Fibroblast of skin of right quadriceps (primary cell): ENCODE results near the gene RNF130.
"Not testable (repeated sequence)": the region's sequence is repeated elsewhere in the genome, so short reads cannot be mapped to it uniquely, and the experiment has no call there.

Experiments
- DNase-seq: peaks from one replicate; pipeline ENCODE4 v3.0.0-alpha.2; 2013

Gene RNF130

GRCh38 chr5:179964015-179964414 is 107.5 kb downstream of the RNF130 start:
- no peak for DNase-seq

- DNase-seq, result no peak
Observed at GRCh38 chr5:179963375-179963774, 108.2 kb downstream of the RNF130 start.

- no peak for DNase-seq
Observed at GRCh38 chr5:179960204-179960831, 111.2 kb downstream of the RNF130 start.

DNA sequence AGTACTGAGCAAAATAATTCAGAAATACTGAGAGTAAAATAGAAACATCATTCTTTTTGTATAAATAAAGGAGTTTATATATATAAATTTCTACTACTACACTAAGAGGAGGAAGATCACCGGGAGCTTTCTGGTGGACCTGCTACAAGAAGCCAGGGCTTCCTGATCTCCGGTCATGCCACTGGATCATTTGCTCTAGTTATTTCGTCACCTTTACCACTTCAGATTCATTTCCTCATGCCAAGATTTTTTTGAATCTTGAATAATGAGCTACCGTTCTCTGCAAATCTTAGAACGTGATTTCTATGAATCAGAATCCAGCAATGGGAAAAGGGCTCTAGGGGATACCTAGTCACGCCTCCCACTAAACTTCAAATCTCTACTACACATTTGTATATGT is 111.9 kb downstream of the RNF130 start:
- no peak for DNase-seq

DNA sequence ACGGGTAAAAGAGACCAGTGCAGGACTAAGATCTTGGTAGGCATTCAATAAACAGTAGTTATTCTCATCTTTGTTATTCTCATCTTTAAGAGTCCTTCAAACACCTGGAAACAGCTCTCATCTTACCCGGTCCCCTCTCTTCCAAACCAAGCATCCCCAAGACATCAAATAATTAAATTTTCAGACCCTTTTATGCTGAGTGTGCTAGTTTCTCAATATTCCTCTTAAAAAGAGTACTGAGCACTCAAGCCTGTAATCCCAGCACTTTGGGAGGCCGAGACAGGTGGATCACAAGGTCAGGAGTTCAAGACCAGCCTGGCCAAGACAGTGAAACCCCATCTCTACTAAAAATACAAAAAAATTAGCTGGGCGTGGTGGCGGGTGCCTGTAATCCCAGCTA is 112.4 kb downstream of the RNF130 start:
- DNase-seq, result not testable (repeated sequence)

DNA sequence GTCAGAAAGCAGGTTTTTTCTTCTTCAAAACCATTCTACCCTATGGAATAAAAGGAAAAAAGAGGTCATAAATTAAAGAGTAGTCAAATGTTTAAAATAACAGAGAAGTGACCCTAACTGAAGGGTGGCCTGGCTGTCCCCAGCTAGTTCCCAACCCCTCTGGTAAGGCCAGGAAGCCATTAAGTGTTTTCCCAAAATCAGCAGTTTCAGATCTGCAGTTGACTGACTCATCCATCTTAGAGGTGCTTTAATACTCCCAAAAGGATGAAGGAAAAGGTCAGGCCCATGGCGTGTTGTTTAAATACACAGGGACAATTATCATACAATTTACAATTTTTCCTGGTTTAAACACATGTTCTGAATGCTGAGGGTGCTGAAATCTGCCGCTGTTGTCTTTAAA is 115.9 kb downstream of the RNF130 start:
- DNase-seq, result no peak

GRCh38 chr5:179955062-179955461 is 116.5 kb downstream of the RNF130 start:
- peak; percentile 14 for DNase-seq

DNA sequence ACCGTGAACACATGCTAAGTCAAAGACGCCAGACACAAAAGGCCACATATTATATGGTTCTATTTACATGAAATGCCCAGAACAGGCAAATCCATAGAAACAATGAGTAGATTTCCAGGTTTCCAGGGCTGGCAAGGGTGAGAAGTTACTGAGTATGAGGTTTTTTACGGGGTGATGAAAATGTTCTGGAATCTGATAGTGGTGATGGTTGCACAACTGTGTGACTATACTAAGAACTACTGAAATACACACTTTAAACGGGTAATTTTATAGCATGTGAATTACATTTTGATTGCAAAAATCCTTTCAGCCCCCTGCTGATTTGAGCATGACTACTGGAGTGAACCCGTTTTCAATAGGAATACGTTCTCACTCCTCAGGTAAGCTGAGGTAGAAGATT is 117.1 kb downstream of the RNF130 start:
- peak; percentile 58 for DNase-seq

DNA sequence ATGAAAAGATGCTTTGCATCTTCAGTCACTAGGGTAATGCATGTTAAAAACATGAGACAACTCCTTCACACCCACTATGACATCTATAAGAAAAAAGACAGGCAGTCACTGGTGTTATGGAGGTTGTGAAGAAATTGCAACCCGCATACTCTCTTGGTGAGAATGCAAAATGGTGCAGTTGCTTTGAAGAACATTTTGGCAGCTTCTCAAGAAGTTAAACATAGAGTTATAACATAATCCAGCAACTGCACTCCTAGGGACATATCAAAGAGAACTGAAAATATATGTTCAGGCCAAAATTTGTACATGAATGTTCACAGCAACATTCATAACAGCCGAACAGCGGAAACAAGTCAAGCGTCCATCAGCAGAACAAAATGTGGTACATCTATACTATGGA is 117.6 kb downstream of the RNF130 start:
- peak; percentile 17 for DNase-seq

- no peak for DNase-seq
Observed at GRCh38 chr5:179936976-179937681, 134.4 kb downstream of the RNF130 start.

GRCh38 chr5:179930788-179931473 is 140.6 kb downstream of the RNF130 start:
- DNase-seq, result no peak

- no peak for DNase-seq
Observed at GRCh38 chr5:179927824-179928223, 143.7 kb downstream of the RNF130 start.

DNA sequence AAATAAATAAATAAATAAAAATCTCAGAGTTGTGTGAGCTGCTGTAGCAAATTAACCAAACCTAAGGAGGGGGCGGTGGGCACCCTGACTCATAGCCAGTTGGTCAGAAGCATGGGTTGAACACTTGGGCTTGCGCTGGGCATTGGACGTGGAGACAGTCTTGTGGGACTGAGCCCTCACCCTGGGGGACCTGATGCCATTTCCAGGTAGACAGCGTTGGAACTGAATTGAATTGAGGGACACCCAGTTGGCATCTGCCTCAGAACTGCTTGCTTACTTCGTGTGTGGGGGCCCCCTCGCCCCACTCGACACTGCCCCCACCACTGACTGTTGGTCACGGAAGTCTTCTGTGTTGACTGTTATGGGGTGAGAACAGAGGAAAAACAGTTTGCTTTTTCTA is 144.9 kb downstream of the RNF130 start:
- DNase-seq, result no peak

DNA sequence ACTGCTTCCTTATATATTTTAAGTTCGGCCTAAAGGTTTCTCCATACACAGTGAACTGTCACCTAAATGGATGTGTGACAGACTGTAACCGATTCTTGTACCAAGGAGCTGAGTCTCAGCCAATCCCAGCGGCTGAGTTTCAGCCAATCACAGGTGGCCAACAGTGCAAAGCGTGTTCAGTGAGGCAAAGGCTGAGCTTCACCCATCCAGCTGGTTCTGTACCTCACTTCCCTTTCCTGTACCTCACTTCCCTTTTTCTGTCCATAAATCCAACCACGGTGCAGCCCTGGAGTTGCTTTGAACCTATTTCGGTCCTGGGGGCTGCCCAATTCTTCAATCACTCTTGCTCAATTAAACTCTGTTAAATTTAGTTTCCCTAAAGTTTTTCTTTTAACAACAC is 148.1 kb downstream of the RNF130 start:
- no peak for DNase-seq

DNA sequence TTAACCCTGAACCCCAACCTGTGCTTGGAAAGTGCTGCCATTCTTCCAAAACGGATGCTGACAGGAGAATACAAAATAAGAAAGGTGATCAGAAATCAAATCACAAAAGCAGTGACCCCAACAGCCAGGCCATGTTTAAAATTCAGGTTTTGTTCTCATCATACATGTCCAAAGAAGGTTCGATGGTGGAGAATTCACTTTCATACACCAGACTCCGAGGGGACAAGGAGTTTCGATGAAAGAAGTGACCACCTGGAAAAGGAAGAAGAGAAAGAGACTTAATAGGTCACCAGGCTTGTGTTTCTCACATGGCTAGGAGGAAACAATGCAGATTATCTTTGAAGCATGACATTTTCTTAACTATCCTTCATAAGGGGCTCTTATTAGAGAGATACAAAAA is 151.4 kb downstream of the RNF130 start:
- no peak for DNase-seq

GRCh38 chr5:179919487-179920060 is 152.0 kb downstream of the RNF130 start:
- no peak for DNase-seq

DNA sequence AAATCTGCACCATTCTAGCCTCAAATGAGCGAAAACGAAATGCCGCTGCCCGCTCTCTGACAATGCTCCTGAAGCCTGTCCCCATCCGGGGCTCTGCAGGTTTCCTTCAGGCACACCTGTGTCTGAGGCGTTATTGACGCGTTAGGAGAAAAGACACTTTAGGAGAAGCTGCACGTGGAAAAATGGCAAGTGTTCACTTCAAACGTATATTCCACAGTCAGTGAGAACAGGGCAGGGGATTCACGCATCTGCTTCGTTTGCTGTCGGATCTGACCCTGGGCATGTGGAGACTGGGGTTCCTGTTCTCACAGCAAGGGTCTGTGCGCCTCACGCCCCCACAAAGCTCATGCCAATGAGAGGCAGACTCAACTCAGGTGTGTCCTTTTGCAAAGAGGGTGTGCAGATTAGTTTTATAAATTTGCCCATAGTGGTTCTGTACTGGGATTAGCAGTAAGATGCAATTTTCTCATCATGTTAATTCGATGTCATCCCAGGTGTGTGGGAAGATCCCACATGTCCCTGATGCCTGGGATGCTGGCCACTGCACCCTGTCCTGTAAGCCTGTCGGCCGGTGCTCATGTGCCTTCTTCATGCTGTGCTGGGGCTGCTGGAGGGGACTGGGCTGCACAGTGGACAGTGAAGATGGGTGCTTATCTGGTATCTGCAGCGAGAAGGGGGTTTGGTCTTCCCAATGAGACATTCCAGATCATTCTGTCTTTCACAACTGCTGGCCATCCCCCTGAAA is 152.6 kb downstream of the RNF130 start:
- no peak for DNase-seq

GRCh38 chr5:179916523-179916922 is 155.0 kb downstream of the RNF130 start:
- DNase-seq, result no peak

- no peak for DNase-seq
Observed at GRCh38 chr5:179915406-179915935, 156.1 kb downstream of the RNF130 start.

GRCh38 chr5:179914032-179914755 is 157.4 kb downstream of the RNF130 start:
- DNase-seq, result peak; percentile 44

DNA sequence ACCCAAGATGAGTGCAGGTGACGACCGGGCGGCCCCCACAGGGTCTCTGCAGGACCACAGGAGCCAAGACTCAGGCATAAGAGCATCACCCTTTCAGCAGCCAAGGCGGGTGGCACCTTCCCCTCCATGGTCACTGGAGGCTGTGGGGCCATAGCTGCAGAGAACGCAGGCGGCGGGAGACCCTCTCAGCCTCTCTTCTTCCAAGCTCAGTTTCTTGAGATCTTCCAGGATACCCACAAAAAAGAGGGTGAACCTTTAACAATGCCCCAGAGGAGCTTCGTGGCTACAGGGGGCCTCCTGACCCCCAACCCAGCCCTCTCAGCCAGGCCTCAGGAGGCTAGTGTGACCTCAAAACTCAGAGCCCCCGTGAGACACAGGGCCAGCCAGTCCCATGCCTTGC is 158.1 kb downstream of the RNF130 start:
- no peak for DNase-seq

- DNase-seq, result no peak
Observed at GRCh38 chr5:179912951-179913350, 158.6 kb downstream of the RNF130 start.
